BLaER1 (cell line): ENCODE results near the gene ZFYVE27.

ENCODE experiments used
- H3K27ac ChIP-seq: shearing (Covaris generic); formaldehyde crosslinking; 2 replicates; pipeline ENCODE4 v1.8.1; 2022
- H3K27me3 ChIP-seq: shearing (Covaris generic); formaldehyde crosslinking; 2 replicates; pipeline ENCODE4 v1.8.1; 2022
- H3K36me3 ChIP-seq: shearing (Covaris generic); formaldehyde crosslinking; 2 replicates; pipeline ENCODE4 v1.8.1; 2022
- H3K4me1 ChIP-seq: shearing (Covaris generic); formaldehyde crosslinking; 2 replicates; pipeline ENCODE4 v1.8.1; 2022
- H3K4me2 ChIP-seq: shearing (Covaris generic); formaldehyde crosslinking; 2 replicates; pipeline ENCODE4 v1.8.1; 2022
- H3K4me3 ChIP-seq: shearing (Covaris generic); formaldehyde crosslinking; 2 replicates; pipeline ENCODE4 v1.8.1; 2022
- H3K9ac ChIP-seq: shearing (Covaris generic); formaldehyde crosslinking; 2 replicates; pipeline ENCODE4 v1.8.1; 2022
- H3K9me3 ChIP-seq: shearing (Covaris generic); formaldehyde crosslinking; 2 replicates; pipeline ENCODE4 v1.8.1; 2022
- H4K20me1 ChIP-seq: shearing (Covaris generic); formaldehyde crosslinking; 2 replicates; pipeline ENCODE4 v1.8.1; 2022
- Cebpa-rat ChIP-seq: shearing (Covaris generic); IDR thresholded peaks from 2 replicates; pipeline ENCODE4 v1.8.1; 2022

The ZFYVE27 gene

GRCh38 chr10:97778452-97779302 lies 41.7 kb downstream of the ZFYVE27 start:
- Histone ChIP-seq H4K20me1 (no peaks in the 10 kb centered on the region), H3K4me3 (no peak overlapping the region), H3K4me1 (peaks cover 56% of the 10 kb centered on the region), H3K36me3 (no peaks in the 10 kb centered on the region), H3K4me2 (peak overlapping the region; percentile 44), H3K27me3 (peaks cover 7% of the 10 kb centered on the region), H3K9me3 (no peaks in the 10 kb centered on the region), H3K27ac (peak overlapping the region; percentile 3; the same call in 1 of the 2 replicates), H3K9ac (peak overlapping the region; percentile 36; the same call in 1 of the 2 replicates)
- no peak for TF ChIP-seq Cebpa-rat

GRCh38 chr10:97779492-97779891 lies 42.6 kb downstream of the ZFYVE27 start:
- H3K9ac ChIP-seq = no peak overlapping the region
- no peak overlapping the region for H3K4me3 ChIP-seq
- H3K27ac ChIP-seq = no peak overlapping the region
- H4K20me1 ChIP-seq = no peaks in the 10 kb centered on the region
- H3K27me3 ChIP-seq = 0 out of 2 replicates have a peak, but pooled peaks cover 2% of the 10 kb centered on the region
- TF ChIP-seq Cebpa-rat = no peak
- H3K4me1 ChIP-seq = peaks cover 56% of the 10 kb centered on the region
- peak overlapping the region; percentile 44; the same call in 1 of the 2 replicates for H3K4me2 ChIP-seq
- H3K36me3 ChIP-seq = no peaks in the 10 kb centered on the region
- no peaks in the 10 kb centered on the region for H3K9me3 ChIP-seq

- H3K4me3 ChIP-seq = no peak overlapping the region
- no peak for TF ChIP-seq Cebpa-rat
- H3K27ac ChIP-seq = no peak overlapping the region
- H3K36me3 ChIP-seq = no peaks in the 10 kb centered on the region
- no peak overlapping the region for H3K9ac ChIP-seq
- H4K20me1 ChIP-seq = no peaks in the 10 kb centered on the region
- no peaks in the 10 kb centered on the region for H3K9me3 ChIP-seq
- H3K4me2 ChIP-seq = peak overlapping the region; percentile 88; the same call in 1 of the 2 replicates
- 0 out of 2 replicates have a peak, but pooled peaks cover 1% of the 10 kb centered on the region for H3K27me3 ChIP-seq
- H3K4me1 ChIP-seq = peaks cover 56% of the 10 kb centered on the region
Measured at GRCh38 chr10:97779975-97780374, 43.0 kb downstream of the ZFYVE27 start.

DNA sequence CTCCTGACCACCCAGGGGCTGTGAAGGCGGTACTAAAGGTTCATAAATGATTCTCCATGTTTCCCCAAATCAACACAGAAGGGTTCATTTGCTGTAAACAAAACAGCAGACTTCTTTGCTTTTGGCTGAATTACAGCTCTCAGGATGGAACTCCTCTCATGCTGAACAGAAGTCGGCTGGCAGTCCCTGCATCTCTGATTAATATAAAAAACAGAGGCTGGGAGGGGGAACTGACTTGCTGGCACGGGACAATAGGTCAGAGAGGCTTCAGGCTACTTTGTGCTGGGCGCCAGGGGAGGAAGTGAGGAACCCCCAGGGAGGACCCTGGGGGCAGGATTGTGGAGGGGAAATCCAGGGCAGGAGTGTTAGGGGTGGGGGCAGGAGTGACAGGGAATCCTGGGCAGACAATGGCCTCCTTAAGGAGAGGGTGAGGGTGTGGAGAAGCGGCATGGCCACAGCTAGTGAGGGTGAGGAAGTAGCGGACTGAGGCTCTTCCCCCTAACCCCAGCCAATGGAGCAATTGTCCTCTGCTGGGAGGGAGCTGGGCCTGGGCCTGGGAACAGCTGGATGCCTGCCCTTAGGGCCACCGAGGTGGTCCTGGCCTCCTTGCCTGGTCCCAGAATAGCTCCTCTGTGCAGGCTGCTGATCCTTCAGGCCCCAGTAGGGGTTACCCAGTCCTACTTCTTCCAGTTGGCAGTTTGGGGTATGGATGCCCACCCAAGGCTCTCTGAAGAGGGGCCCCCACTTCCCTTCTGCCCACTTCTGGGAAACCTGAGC lies 44.1 kb downstream of the ZFYVE27 start:
- no peak overlapping the region for H3K4me3 ChIP-seq
- no peaks in the 10 kb centered on the region for H3K27me3 ChIP-seq
- H3K36me3 ChIP-seq = no peaks in the 10 kb centered on the region
- H3K9me3 ChIP-seq = no peaks in the 10 kb centered on the region
- peak overlapping the region; percentile 79 for H3K27ac ChIP-seq
- H3K4me2 ChIP-seq = peak overlapping the region; percentile 88
- TF ChIP-seq Cebpa-rat = no peak
- H3K9ac ChIP-seq = peak overlapping the region; percentile 58
- no peaks in the 10 kb centered on the region for H4K20me1 ChIP-seq
- H3K4me1 ChIP-seq = peaks cover 56% of the 10 kb centered on the region

DNA sequence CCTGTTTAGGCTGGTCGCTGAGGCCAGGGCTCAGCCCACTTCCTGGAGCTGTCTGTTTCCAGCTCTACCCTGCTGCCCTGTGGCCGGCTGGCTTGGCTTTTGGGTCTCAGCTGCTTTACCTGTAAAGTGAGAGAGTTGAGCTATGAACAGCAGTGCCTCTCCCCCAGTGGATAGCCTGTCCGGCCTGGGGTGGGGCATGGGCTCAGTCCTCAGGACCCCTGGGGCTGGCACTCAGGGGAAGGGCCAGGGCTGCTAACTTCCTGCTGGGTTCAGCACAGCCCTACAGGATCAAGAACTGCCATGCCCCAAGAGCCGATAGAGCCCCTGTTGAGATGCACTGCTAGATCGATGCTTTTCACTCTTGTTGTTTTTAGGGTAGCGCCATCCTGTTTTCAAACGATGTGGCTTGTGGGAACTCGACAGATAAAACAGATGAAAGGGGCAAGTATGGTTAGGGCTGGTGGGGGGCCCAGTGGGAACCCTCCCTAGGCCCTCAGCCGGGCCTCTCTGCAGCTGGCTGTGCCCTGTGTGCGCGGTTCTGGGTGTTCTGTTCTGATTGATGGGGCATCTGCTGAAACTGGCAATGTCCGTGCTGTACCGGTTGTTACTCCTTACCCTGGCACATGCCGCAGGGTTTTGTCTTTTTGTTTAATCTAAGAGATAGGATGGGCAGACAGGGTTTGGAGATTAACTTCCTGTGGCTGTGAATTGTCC lies 44.8 kb downstream of the ZFYVE27 start:
- H3K4me3 ChIP-seq = no peak overlapping the region
- H3K9me3 ChIP-seq = no peaks in the 10 kb centered on the region
- no peaks in the 10 kb centered on the region for H3K27me3 ChIP-seq
- H4K20me1 ChIP-seq = no peaks in the 10 kb centered on the region
- H3K36me3 ChIP-seq = no peaks in the 10 kb centered on the region
- peak overlapping the region; percentile 88 for H3K4me2 ChIP-seq
- peak overlapping the region; percentile 58 for H3K9ac ChIP-seq
- H3K27ac ChIP-seq = peak overlapping the region; percentile 79
- peaks cover 56% of the 10 kb centered on the region for H3K4me1 ChIP-seq
- no peak for TF ChIP-seq Cebpa-rat

DNA sequence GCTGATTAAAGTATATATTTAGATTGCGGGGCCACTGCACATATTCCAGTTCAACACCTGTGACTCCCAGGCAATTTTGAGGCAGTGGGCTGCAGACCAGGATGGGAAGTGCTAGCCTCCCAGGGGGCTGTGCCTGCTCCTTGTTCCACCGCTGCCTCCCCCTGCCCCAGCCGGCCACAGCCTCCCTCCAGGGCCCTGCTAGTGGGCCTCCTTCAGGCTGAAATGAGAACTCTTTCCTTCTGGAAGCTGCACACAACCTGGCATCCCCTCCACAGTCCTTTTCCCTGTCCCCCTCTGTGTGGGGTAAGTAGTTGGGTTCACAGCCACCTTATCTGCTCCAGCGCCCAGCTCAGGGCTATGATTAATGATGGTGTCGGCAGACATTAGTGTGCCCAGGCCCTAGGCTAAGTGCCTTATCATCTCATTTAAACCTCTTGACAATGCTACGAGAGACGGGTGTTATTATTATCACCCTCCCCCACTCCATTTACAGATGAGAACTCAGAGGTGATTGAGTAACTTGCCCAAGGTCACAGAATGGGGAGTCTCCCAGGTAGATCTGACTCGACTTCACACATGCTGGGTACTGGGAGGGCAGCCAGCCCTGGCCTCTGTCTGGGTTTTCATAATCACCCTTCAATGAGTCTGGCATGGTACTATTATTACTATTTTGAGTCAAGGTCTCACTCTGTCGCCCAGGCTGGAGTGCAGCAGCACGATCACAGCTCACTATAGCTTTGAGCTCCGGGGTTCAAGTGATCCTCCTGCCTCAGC lies 45.7 kb downstream of the ZFYVE27 start:
- Histone ChIP-seq H4K20me1 (no peaks in the 10 kb centered on the region), H3K27me3 (no peaks in the 10 kb centered on the region), H3K36me3 (no peaks in the 10 kb centered on the region), H3K4me1 (peaks cover 54% of the 10 kb centered on the region), H3K27ac (peak overlapping the region; percentile 79), H3K9me3 (no peaks in the 10 kb centered on the region), H3K9ac (peak overlapping the region; percentile 58; the same call in 1 of the 2 replicates), H3K4me3 (no peak overlapping the region), H3K4me2 (peak overlapping the region; percentile 88)
- TF ChIP-seq Cebpa-rat = no peak

GRCh38 chr10:97784200-97784810 lies 47.4 kb downstream of the ZFYVE27 start:
- Histone ChIP-seq H3K9me3 (no peaks in the 10 kb centered on the region), H3K27ac (no peak overlapping the region), H4K20me1 (no peaks in the 10 kb centered on the region), H3K9ac (no peak overlapping the region), H3K4me3 (no peak overlapping the region), H3K4me1 (peaks cover 47% of the 10 kb centered on the region), H3K36me3 (no peaks in the 10 kb centered on the region), H3K27me3 (no peaks in the 10 kb centered on the region), H3K4me2 (no peak overlapping the region)
- TF ChIP-seq Cebpa-rat = no peak

- Histone ChIP-seq H3K4me3 (no peak overlapping the region), H3K9ac (no peak overlapping the region), H3K27ac (no peak overlapping the region), H3K4me1 (peaks cover 41% of the 10 kb centered on the region), H3K4me2 (no peak overlapping the region), H3K36me3 (no peaks in the 10 kb centered on the region), H3K27me3 (no peaks in the 10 kb centered on the region), H4K20me1 (no peaks in the 10 kb centered on the region), H3K9me3 (no peaks in the 10 kb centered on the region)
- no peak for TF ChIP-seq Cebpa-rat
Measured at GRCh38 chr10:97785231-97785630, 48.3 kb downstream of the ZFYVE27 start.
